Measurements from ENCODE around the gene AURKB.
A peak's percentile ranks its signal among the peaks of the same experiment; 100 is the strongest.

AURKB gene

GRCh38 chr17:8212312-8213180 is 2.2 kb upstream of the AURKB start:
- no peak overlapping the region for H3K27ac ChIP-seq (ENCODE audit: low read length)
- WGBS (ENCODE audit: insufficient coverage, insufficient read length) = no CpG with 5 or more reads among the region's 14 CpGs

GRCh38 chr17:8210761-8211458 is 535 bp upstream of the AURKB start:
- peak overlapping the region; percentile 44; the same call in 1 of the 2 replicates for H3K4me3 ChIP-seq (ENCODE audit: low read length)
- WGBS (ENCODE audit: insufficient coverage, insufficient read length) = no CpG with 5 or more reads among the region's 22 CpGs
- no peaks in the 10 kb centered on the region for H3K9me3 ChIP-seq (ENCODE audit: control insufficient read depth, insufficient read depth, low read length)
- H3K27ac ChIP-seq (ENCODE audit: low read length) = no peak overlapping the region
- no peaks in the 10 kb centered on the region for H3K27me3 ChIP-seq (ENCODE audit: control insufficient read depth, insufficient read depth, low read length)
- no peak for DNase-seq (ENCODE audit: low read depth, low spot score)
- peaks cover 11% of the 10 kb centered on the region; the same call in 1 of the 2 replicates for H3K36me3 ChIP-seq (ENCODE audit: control insufficient read depth, insufficient read depth, low read length)
- H3K4me1 ChIP-seq (ENCODE audit: control insufficient read depth, insufficient read depth, low read length) = no peaks in the 10 kb centered on the region

More at GRCh38 chr17:8212312-8213180, 2.2 kb upstream of the AURKB start:
- Histone ChIP-seq H3K4me3 (ENCODE audit: low read length) (no peak overlapping the region), H3K4me1 (ENCODE audit: control insufficient read depth, insufficient read depth, low read length) (no peaks in the 10 kb centered on the region), H3K27me3 (ENCODE audit: control insufficient read depth, insufficient read depth, low read length) (no peaks in the 10 kb centered on the region), H3K9me3 (ENCODE audit: control insufficient read depth, insufficient read depth, low read length) (no peaks in the 10 kb centered on the region), H3K36me3 (ENCODE audit: control insufficient read depth, insufficient read depth, low read length) (0 out of 2 replicates have a peak, but pooled peaks cover 2% of the 10 kb centered on the region)
- no peak for DNase-seq (ENCODE audit: low read depth, low spot score)

GRCh38 chr17:8206536-8206935 is 3.8 kb downstream of the AURKB start:
- Histone ChIP-seq H3K4me3 (ENCODE audit: low read length) (no peak overlapping the region), H3K36me3 (ENCODE audit: control insufficient read depth, insufficient read depth, low read length) (peaks cover 25% of the 10 kb centered on the region), H3K9me3 (ENCODE audit: control insufficient read depth, insufficient read depth, low read length) (no peaks in the 10 kb centered on the region), H3K4me1 (ENCODE audit: control insufficient read depth, insufficient read depth, low read length) (no peaks in the 10 kb centered on the region), H3K27me3 (ENCODE audit: control insufficient read depth, insufficient read depth, low read length) (no peaks in the 10 kb centered on the region), H3K27ac (ENCODE audit: low read length) (no peak overlapping the region)
- no peak for DNase-seq (ENCODE audit: low read depth, low spot score)
- no CpG with 5 or more reads among the region's 12 CpGs for WGBS (ENCODE audit: insufficient coverage, insufficient read length)

- H3K9me3 ChIP-seq (ENCODE audit: control insufficient read depth, insufficient read depth, low read length) = no peaks in the 10 kb centered on the region
- WGBS (ENCODE audit: insufficient coverage, insufficient read length) = no CpG with 5 or more reads among the region's 19 CpGs
- no peak for DNase-seq (ENCODE audit: low read depth, low spot score)
- no peak overlapping the region for H3K27ac ChIP-seq (ENCODE audit: low read length)
- H3K4me1 ChIP-seq (ENCODE audit: control insufficient read depth, insufficient read depth, low read length) = no peaks in the 10 kb centered on the region
- H3K36me3 ChIP-seq (ENCODE audit: control insufficient read depth, insufficient read depth, low read length) = peaks cover 25% of the 10 kb centered on the region
- H3K4me3 ChIP-seq (ENCODE audit: low read length) = no peak overlapping the region
- no peaks in the 10 kb centered on the region for H3K27me3 ChIP-seq (ENCODE audit: control insufficient read depth, insufficient read depth, low read length)
These were observed 5.4 kb downstream of the AURKB start for GRCh38 chr17:8204761-8205555.

- Histone ChIP-seq H3K4me3 (ENCODE audit: low read length) (peak overlapping the region; percentile 16; the same call in 1 of the 2 replicates), H3K4me1 (ENCODE audit: control insufficient read depth, insufficient read depth, low read length) (peaks cover 7% of the 10 kb centered on the region), H3K27me3 (ENCODE audit: control insufficient read depth, insufficient read depth, low read length) (no peaks in the 10 kb centered on the region), H3K27ac (ENCODE audit: low read length) (no peak overlapping the region), H3K36me3 (ENCODE audit: control insufficient read depth, insufficient read depth, low read length) (no peaks in the 10 kb centered on the region), H3K9me3 (ENCODE audit: control insufficient read depth, insufficient read depth, low read length) (no peaks in the 10 kb centered on the region)
- DNase-seq (ENCODE audit: low read depth, low spot score) = peak; percentile 93
- no CpG with 5 or more reads among the region's 12 CpGs for WGBS (ENCODE audit: insufficient coverage, insufficient read length)
These were observed 18.1 kb downstream of the AURKB start for GRCh38 chr17:8192070-8192815.

GRCh38 chr17:8190506-8190905 is 19.9 kb downstream of the AURKB start:
- Histone ChIP-seq H3K4me3 (ENCODE audit: low read length) (no peak overlapping the region), H3K36me3 (ENCODE audit: control insufficient read depth, insufficient read depth, low read length) (no peaks in the 10 kb centered on the region), H3K27ac (ENCODE audit: low read length) (no peak overlapping the region), H3K9me3 (ENCODE audit: control insufficient read depth, insufficient read depth, low read length) (no peaks in the 10 kb centered on the region), H3K4me1 (ENCODE audit: control insufficient read depth, insufficient read depth, low read length) (peaks cover 7% of the 10 kb centered on the region), H3K27me3 (ENCODE audit: control insufficient read depth, insufficient read depth, low read length) (no peaks in the 10 kb centered on the region)
- no CpG with 5 or more reads among the region's 6 CpGs for WGBS (ENCODE audit: insufficient coverage, insufficient read length)
- DNase-seq (ENCODE audit: low read depth, low spot score) = no peak

GRCh38 chr17:8189711-8190477 is 20.5 kb downstream of the AURKB start, which contains the start of gene BORCS6:
BORCS6 (minus strand) TSS chr17:8190180; CDS start chr17:8190140, 40 bp downstream.
- H3K4me1 ChIP-seq (ENCODE audit: control insufficient read depth, insufficient read depth, low read length) = peaks cover 7% of the 10 kb centered on the region
- H3K9me3 ChIP-seq (ENCODE audit: control insufficient read depth, insufficient read depth, low read length) = no peaks in the 10 kb centered on the region
- no peaks in the 10 kb centered on the region for H3K36me3 ChIP-seq (ENCODE audit: control insufficient read depth, insufficient read depth, low read length)
- no peak within 1 kb of the TSS for H3K27ac ChIP-seq (ENCODE audit: low read length)
- no peaks in the 10 kb centered on the region for H3K27me3 ChIP-seq (ENCODE audit: control insufficient read depth, insufficient read depth, low read length)
- peak; percentile 97 for DNase-seq (ENCODE audit: low read depth, low spot score)
- H3K4me3 ChIP-seq (ENCODE audit: low read length) = peak within 1 kb of the TSS; percentile 65; the same call in 1 of the 2 replicates
- no CpG with 5 or more reads among the region's 70 CpGs for WGBS (ENCODE audit: insufficient coverage, insufficient read length)

- DNase-seq (ENCODE audit: low read depth, low spot score) = no peak
- no peak overlapping the region for H3K27ac ChIP-seq (ENCODE audit: low read length)
- H3K4me1 ChIP-seq (ENCODE audit: control insufficient read depth, insufficient read depth, low read length) = peaks cover 7% of the 10 kb centered on the region
- H3K27me3 ChIP-seq (ENCODE audit: control insufficient read depth, insufficient read depth, low read length) = no peaks in the 10 kb centered on the region
- WGBS (ENCODE audit: insufficient coverage, insufficient read length) = no CpG with 5 or more reads among the region's 67 CpGs
- H3K9me3 ChIP-seq (ENCODE audit: control insufficient read depth, insufficient read depth, low read length) = no peaks in the 10 kb centered on the region
- H3K4me3 ChIP-seq (ENCODE audit: low read length) = peak overlapping the region; percentile 65; the same call in 1 of the 2 replicates
- H3K36me3 ChIP-seq (ENCODE audit: control insufficient read depth, insufficient read depth, low read length) = no peaks in the 10 kb centered on the region
These were observed 21.2 kb downstream of the AURKB start for GRCh38 chr17:8189041-8189710.

Data from iPS DF 6.9 (cell line).